ENCODE results near the gene TBCK. TPM values are rescaled to one million over a fixed set of nuclear protein-coding genes. Genes with fewer than 3 reads are reported as not detected.
"Not testable (repeated sequence)": the region's sequence is repeated elsewhere in the genome, so short reads cannot be mapped to it uniquely, and the experiment has no call there.

The TBCK gene
- total RNA-seq, 1 experiment from 2014 or later = 19.7 TPM

GRCh38 chr4:106132045-106132444 lies 184.0 kb downstream of the TBCK start:
- Mint-ChIP-seq H3K36me3 (ENCODE audit: insufficient read depth, unreplicated experiment) (no peaks in the 10 kb centered on the region), H3K9me3 (ENCODE audit: low read depth, unreplicated experiment) (no peaks in the 10 kb centered on the region), H3K27ac (ENCODE audit: unreplicated experiment) (no peak overlapping the region), H3K4me1 (ENCODE audit: low read depth, unreplicated experiment) (no peaks in the 10 kb centered on the region), H3K27me3 (ENCODE audit: unreplicated experiment) (no peaks in the 10 kb centered on the region), H3K4me3 (ENCODE audit: low read depth, unreplicated experiment) (no peak overlapping the region)
- DNase-seq = no peak
- intact Hi-C loops (cut with micrococcal nuclease; ENCODE audit: unreplicated experiment) = no loop called here
- TF ChIP-seq CTCF (IDR thresholded peaks at IDR 0.05; ENCODE audit: unreplicated experiment) = no peak
- CTCF ChIA-PET = no interaction called here
- BruUV-seq (replicated peaks) = no TSS peak

- no TSS peak for BruUV-seq (replicated peaks)
- CTCF ChIA-PET = interaction anchor here (0.6 kb wide), 1 partner anchor 202 kb away, joined by 4 read pairs; no protein-coding TSS in a partner anchor
- no peak for TF ChIP-seq CTCF (IDR thresholded peaks at IDR 0.05; ENCODE audit: unreplicated experiment)
- Mint-ChIP-seq H3K9me3 (ENCODE audit: low read depth, unreplicated experiment) (no peaks in the 10 kb centered on the region), H3K36me3 (ENCODE audit: insufficient read depth, unreplicated experiment) (no peaks in the 10 kb centered on the region), H3K4me1 (ENCODE audit: low read depth, unreplicated experiment) (no peaks in the 10 kb centered on the region), H3K27me3 (ENCODE audit: unreplicated experiment) (no peaks in the 10 kb centered on the region), H3K27ac (ENCODE audit: unreplicated experiment) (no peak overlapping the region), H3K4me3 (ENCODE audit: low read depth, unreplicated experiment) (no peak overlapping the region)
- intact Hi-C loops (cut with micrococcal nuclease; ENCODE audit: unreplicated experiment) = no loop called here
- no peak for DNase-seq
Measured at GRCh38 chr4:106126062-106126461, 189.9 kb downstream of the TBCK start.

- H3K4me1 Mint-ChIP-seq (ENCODE audit: low read depth, unreplicated experiment); H3K27me3 Mint-ChIP-seq (ENCODE audit: unreplicated experiment); H3K9me3 Mint-ChIP-seq (ENCODE audit: low read depth, unreplicated experiment); H3K4me3 Mint-ChIP-seq (ENCODE audit: low read depth, unreplicated experiment); CTCF ChIA-PET; DNase-seq; H3K36me3 Mint-ChIP-seq (ENCODE audit: insufficient read depth, unreplicated experiment); BruUV-seq (replicated peaks); intact Hi-C loops (cut with micrococcal nuclease; ENCODE audit: unreplicated experiment); H3K27ac Mint-ChIP-seq (ENCODE audit: unreplicated experiment): not testable (repeated sequence)
Measured at GRCh38 chr4:106119949-106120555, 196.0 kb downstream of the TBCK start.

GRCh38 chr4:106116025-106116424 lies 200.0 kb downstream of the TBCK start:
- CTCF ChIA-PET = no interaction called here
- no peaks in the 10 kb centered on the region for H3K9me3 Mint-ChIP-seq (ENCODE audit: low read depth, unreplicated experiment)

More at GRCh38 chr4:106116025-106116424, 200.0 kb downstream of the TBCK start:
- Mint-ChIP-seq H3K36me3 (ENCODE audit: insufficient read depth, unreplicated experiment) (no peaks in the 10 kb centered on the region), H3K4me3 (ENCODE audit: low read depth, unreplicated experiment) (no peak overlapping the region), H3K27me3 (ENCODE audit: unreplicated experiment) (no peaks in the 10 kb centered on the region), H3K27ac (ENCODE audit: unreplicated experiment) (no peak overlapping the region), H3K4me1 (ENCODE audit: low read depth, unreplicated experiment) (no peaks in the 10 kb centered on the region)
- intact Hi-C loops (cut with micrococcal nuclease; ENCODE audit: unreplicated experiment) = no loop called here
- no peak for TF ChIP-seq CTCF (IDR thresholded peaks at IDR 0.05; ENCODE audit: unreplicated experiment)
- no TSS peak for BruUV-seq (replicated peaks)
- no peak for DNase-seq
